Neural cell (in vitro differentiated cells): Measurements from ENCODE around the gene USP40.

Source experiments
- CTCF ChIP-seq: fragments of 450-650 bp; IDR thresholded peaks from 2 replicates; pipeline ENCODE4 v1.5.1; 2014; ENCODE audit warnings: antibody characterized with exemption, mild to moderate bottlenecking, moderate library complexity; ENCODE audit not compliant: poor library complexity, severe bottlenecking
- EZH2 ChIP-seq: fragments of 200-600, 300-800 bp; shearing (Covaris generic), sonication (generic); IDR thresholded peaks from 2 replicates; pipeline ENCODE4 v1.6.1; 2014; ENCODE audit warnings: antibody characterized with exemption, low read length, borderline replicate concordance, mild to moderate bottlenecking; ENCODE audit not compliant: insufficient read depth, poor library complexity, severe bottlenecking
- POLR2AphosphoS5 ChIP-seq: IDR thresholded peaks from 2 replicates; pipeline ENCODE4 v1.6.1; 2012

GRCh38 chr2:233584210-233584609 lies 17.6 kb upstream of the USP40 start:
- TF ChIP-seq CTCF (no peak), EZH2 (no peak), POLR2AphosphoS5 (no peak)
